Measurements from ENCODE around the gene VTI1B.
"Not testable (repeated sequence)": the region's sequence is repeated elsewhere in the genome, so short reads cannot be mapped to it uniquely, and the experiment has no call there.

The VTI1B gene

GRCh38 chr14:67701492-67701891, 27.1 kb upstream of the VTI1B start, which contains the start of gene RDH12:
Gene RDH12, plus strand, starts transcription at chr14:67701886. Its CDS starts 20,757 bp downstream, at chr14:67722643.
- H3K4me1 ChIP-seq (ENCODE audit: control insufficient read depth, insufficient read depth, low read length); H3K36me3 ChIP-seq (ENCODE audit: control insufficient read depth, insufficient read depth, low read length); H3K27ac ChIP-seq (ENCODE audit: low read depth, low read length); H3K4me3 ChIP-seq (ENCODE audit: low read length); H3K27me3 ChIP-seq (ENCODE audit: control insufficient read depth, insufficient read depth, low read length); H3K9ac ChIP-seq (ENCODE audit: low read length): not testable (repeated sequence)

- Histone ChIP-seq H3K27me3 (ENCODE audit: control insufficient read depth, insufficient read depth, low read length) (no peaks in the 10 kb centered on the region), H3K4me1 (ENCODE audit: control insufficient read depth, insufficient read depth, low read length) (no peaks in the 10 kb centered on the region), H3K36me3 (ENCODE audit: control insufficient read depth, insufficient read depth, low read length) (no peaks in the 10 kb centered on the region), H3K9ac (ENCODE audit: low read length) (no peak overlapping the region), H3K27ac (ENCODE audit: low read depth, low read length) (no peak overlapping the region), H3K4me3 (ENCODE audit: low read length) (no peak overlapping the region)
These were observed 23.7 kb upstream of the VTI1B start for GRCh38 chr14:67698179-67698578.

GRCh38 chr14:67697006-67697405, 22.6 kb upstream of the VTI1B start:
- H3K4me3 ChIP-seq (ENCODE audit: low read length) = no peak overlapping the region
- H3K9ac ChIP-seq (ENCODE audit: low read length) = no peak overlapping the region
- H3K4me1 ChIP-seq (ENCODE audit: control insufficient read depth, insufficient read depth, low read length) = no peaks in the 10 kb centered on the region
- no peaks in the 10 kb centered on the region for H3K27me3 ChIP-seq (ENCODE audit: control insufficient read depth, insufficient read depth, low read length)
- H3K36me3 ChIP-seq (ENCODE audit: control insufficient read depth, insufficient read depth, low read length) = no peaks in the 10 kb centered on the region
- no peak overlapping the region for H3K27ac ChIP-seq (ENCODE audit: low read depth, low read length)

- no peaks in the 10 kb centered on the region for H3K27me3 ChIP-seq (ENCODE audit: control insufficient read depth, insufficient read depth, low read length)
- peak within 1 kb of the TSS; percentile 47 for H3K27ac ChIP-seq (ENCODE audit: low read depth, low read length)
- peak within 1 kb of the TSS; percentile 0 for H3K9ac ChIP-seq (ENCODE audit: low read length)
- peaks cover 8% of the 10 kb centered on the region for H3K36me3 ChIP-seq (ENCODE audit: control insufficient read depth, insufficient read depth, low read length)
- no peaks in the 10 kb centered on the region for H3K4me1 ChIP-seq (ENCODE audit: control insufficient read depth, insufficient read depth, low read length)
- peak within 1 kb of the TSS; percentile 89 for H3K4me3 ChIP-seq (ENCODE audit: low read length)
These were observed 21.0 kb upstream of the VTI1B start, which contains the start of gene RDH11 for GRCh38 chr14:67695394-67695949. Gene RDH11, minus strand, starts transcription at chr14:67695764. Its CDS starts 61 bp downstream, at chr14:67695703.

- no peaks in the 10 kb centered on the region for H3K27me3 ChIP-seq (ENCODE audit: control insufficient read depth, insufficient read depth, low read length)
- H3K9ac ChIP-seq (ENCODE audit: low read length) = peak overlapping the region; percentile 0
- H3K27ac ChIP-seq (ENCODE audit: low read depth, low read length) = peak overlapping the region; percentile 47
These were observed 20.5 kb upstream of the VTI1B start for GRCh38 chr14:67694791-67695393.

GRCh38 chr14:67690011-67690410, 15.6 kb upstream of the VTI1B start:
- Histone ChIP-seq H3K4me1 (ENCODE audit: control insufficient read depth, insufficient read depth, low read length) (no peaks in the 10 kb centered on the region), H3K4me3 (ENCODE audit: low read length) (no peak overlapping the region), H3K27me3 (ENCODE audit: control insufficient read depth, insufficient read depth, low read length) (no peaks in the 10 kb centered on the region), H3K36me3 (ENCODE audit: control insufficient read depth, insufficient read depth, low read length) (peaks cover 21% of the 10 kb centered on the region), H3K9ac (ENCODE audit: low read length) (no peak overlapping the region), H3K27ac (ENCODE audit: low read depth, low read length) (no peak overlapping the region)

More at GRCh38 chr14:67694791-67695393, 20.5 kb upstream of the VTI1B start:
- no peaks in the 10 kb centered on the region for H3K4me1 ChIP-seq (ENCODE audit: control insufficient read depth, insufficient read depth, low read length)
- H3K4me3 ChIP-seq (ENCODE audit: low read length) = peak overlapping the region; percentile 89
- peaks cover 11% of the 10 kb centered on the region for H3K36me3 ChIP-seq (ENCODE audit: control insufficient read depth, insufficient read depth, low read length)

GRCh38 chr14:67683842-67684241, 9.4 kb upstream of the VTI1B start:
- no peak overlapping the region for H3K4me3 ChIP-seq (ENCODE audit: low read length)
- H3K36me3 ChIP-seq (ENCODE audit: control insufficient read depth, insufficient read depth, low read length) = peaks cover 10% of the 10 kb centered on the region
- H3K27ac ChIP-seq (ENCODE audit: low read depth, low read length) = no peak overlapping the region
- H3K4me1 ChIP-seq (ENCODE audit: control insufficient read depth, insufficient read depth, low read length) = no peaks in the 10 kb centered on the region
- no peaks in the 10 kb centered on the region for H3K27me3 ChIP-seq (ENCODE audit: control insufficient read depth, insufficient read depth, low read length)
- no peak overlapping the region for H3K9ac ChIP-seq (ENCODE audit: low read length)

- H3K27ac ChIP-seq (ENCODE audit: low read depth, low read length) = no peak overlapping the region
- H3K4me1 ChIP-seq (ENCODE audit: control insufficient read depth, insufficient read depth, low read length) = no peaks in the 10 kb centered on the region
- H3K27me3 ChIP-seq (ENCODE audit: control insufficient read depth, insufficient read depth, low read length) = no peaks in the 10 kb centered on the region
- peaks cover 2% of the 10 kb centered on the region for H3K36me3 ChIP-seq (ENCODE audit: control insufficient read depth, insufficient read depth, low read length)
- no peak overlapping the region for H3K4me3 ChIP-seq (ENCODE audit: low read length)
- no peak overlapping the region for H3K9ac ChIP-seq (ENCODE audit: low read length)
These were observed 6.5 kb upstream of the VTI1B start for GRCh38 chr14:67680941-67681340.

- H3K36me3 ChIP-seq (ENCODE audit: control insufficient read depth, insufficient read depth, low read length) = peaks cover 2% of the 10 kb centered on the region
- H3K27me3 ChIP-seq (ENCODE audit: control insufficient read depth, insufficient read depth, low read length) = no peaks in the 10 kb centered on the region
- H3K4me1 ChIP-seq (ENCODE audit: control insufficient read depth, insufficient read depth, low read length) = no peaks in the 10 kb centered on the region
- H3K9ac ChIP-seq (ENCODE audit: low read length) = no peak overlapping the region
- no peak overlapping the region for H3K27ac ChIP-seq (ENCODE audit: low read depth, low read length)
- no peak overlapping the region for H3K4me3 ChIP-seq (ENCODE audit: low read length)
These were observed 5.7 kb upstream of the VTI1B start for GRCh38 chr14:67680121-67680602.

GRCh38 chr14:67679006-67679405, 4.6 kb upstream of the VTI1B start:
- no peaks in the 10 kb centered on the region for H3K27me3 ChIP-seq (ENCODE audit: control insufficient read depth, insufficient read depth, low read length)
- H3K4me3 ChIP-seq (ENCODE audit: low read length) = no peak overlapping the region
- H3K36me3 ChIP-seq (ENCODE audit: control insufficient read depth, insufficient read depth, low read length) = peaks cover 2% of the 10 kb centered on the region
- H3K27ac ChIP-seq (ENCODE audit: low read depth, low read length) = no peak overlapping the region
- H3K4me1 ChIP-seq (ENCODE audit: control insufficient read depth, insufficient read depth, low read length) = no peaks in the 10 kb centered on the region
- no peak overlapping the region for H3K9ac ChIP-seq (ENCODE audit: low read length)

- Histone ChIP-seq H3K36me3 (ENCODE audit: control insufficient read depth, insufficient read depth, low read length) (no peaks in the 10 kb centered on the region), H3K27me3 (ENCODE audit: control insufficient read depth, insufficient read depth, low read length) (no peaks in the 10 kb centered on the region), H3K9ac (ENCODE audit: low read length) (no peak overlapping the region), H3K4me1 (ENCODE audit: control insufficient read depth, insufficient read depth, low read length) (peaks cover 6% of the 10 kb centered on the region), H3K4me3 (ENCODE audit: low read length) (peak overlapping the region; percentile 96), H3K27ac (ENCODE audit: low read depth, low read length) (peak overlapping the region; percentile 99)
These were observed 769 bp upstream of the VTI1B start for GRCh38 chr14:67675219-67675582.

- Histone ChIP-seq H3K27me3 (ENCODE audit: control insufficient read depth, insufficient read depth, low read length) (no peaks in the 10 kb centered on the region), H3K27ac (ENCODE audit: low read depth, low read length) (peak overlapping the region; percentile 99), H3K4me3 (ENCODE audit: low read length) (peak overlapping the region; percentile 96), H3K4me1 (ENCODE audit: control insufficient read depth, insufficient read depth, low read length) (peaks cover 6% of the 10 kb centered on the region), H3K9ac (ENCODE audit: low read length) (peak overlapping the region; percentile 88), H3K36me3 (ENCODE audit: control insufficient read depth, insufficient read depth, low read length) (no peaks in the 10 kb centered on the region)
These were observed 323 bp downstream of the VTI1B start for GRCh38 chr14:67674139-67674479.

- Histone ChIP-seq H3K9ac (ENCODE audit: low read length) (no peak overlapping the region), H3K4me1 (ENCODE audit: control insufficient read depth, insufficient read depth, low read length) (peaks cover 6% of the 10 kb centered on the region), H3K4me3 (ENCODE audit: low read length) (peak overlapping the region; percentile 96), H3K36me3 (ENCODE audit: control insufficient read depth, insufficient read depth, low read length) (no peaks in the 10 kb centered on the region), H3K27me3 (ENCODE audit: control insufficient read depth, insufficient read depth, low read length) (no peaks in the 10 kb centered on the region), H3K27ac (ENCODE audit: low read depth, low read length) (no peak overlapping the region)
These were observed 981 bp downstream of the VTI1B start for GRCh38 chr14:67673451-67673850.

All from rectal smooth muscle tissue (tissue), 1 donor.